ENCODE measurements around the gene FRMD5.

Gene FRMD5

GRCh38 chr15:43966646-43967045 lies 228.4 kb downstream of the FRMD5 start:
- no peak overlapping the region; the same call in 1 of the 2 replicates for H2AFZ ChIP-seq (ENCODE audit: low read depth, low read length)
- TF ChIP-seq CTCF (IDR thresholded peaks at IDR 0.05; ENCODE audit: borderline replicate concordance, extremely low read depth, low read length, poor library complexity, severe bottlenecking) (no peak), EZH2 (IDR thresholded peaks at IDR 0.05; ENCODE audit: borderline replicate concordance, low read depth, low read length, severe bottlenecking) (no peak)
- no peaks in the 10 kb centered on the region for H3K36me3 ChIP-seq (ENCODE audit: insufficient read depth, low read length)
- no peaks in the 10 kb centered on the region for H3K9me3 ChIP-seq (ENCODE audit: insufficient read depth, low read length, severe bottlenecking)
- ATAC-seq (ENCODE audit: insufficient read depth, low read depth) (no peak), DNase-seq (no peak)
- no peaks in the 10 kb centered on the region for H3K79me2 ChIP-seq (ENCODE audit: insufficient read depth, low read length)
- H3K4me1 ChIP-seq (ENCODE audit: insufficient read depth, low read length) = no peaks in the 10 kb centered on the region
- no peak overlapping the region for H3K4me3 ChIP-seq (ENCODE audit: low read depth in 1 of 2, low read length in 2 of 2)
- no peak overlapping the region for H3K4me2 ChIP-seq (ENCODE audit: insufficient read depth, low read length)
- peaks cover 2% of the 10 kb centered on the region for H3K27me3 ChIP-seq (ENCODE audit: insufficient read depth, low read length, poor library complexity)
- no peak overlapping the region for H3K27ac ChIP-seq (ENCODE audit: low read length)
- H4K20me1 ChIP-seq (ENCODE audit: insufficient read depth, low read length) = no peaks in the 10 kb centered on the region
- no peak overlapping the region for H3K9ac ChIP-seq (ENCODE audit: low read depth, low read length)

- Histone ChIP-seq H3K9me3 (ENCODE audit: insufficient read depth, low read length, severe bottlenecking) (no peaks in the 10 kb centered on the region), H3K9ac (ENCODE audit: low read depth, low read length) (no peak overlapping the region), H4K20me1 (ENCODE audit: insufficient read depth, low read length) (no peaks in the 10 kb centered on the region), H2AFZ (ENCODE audit: low read depth, low read length) (no peak overlapping the region), H3K27me3 (ENCODE audit: insufficient read depth, low read length, poor library complexity) (peaks cover 10% of the 10 kb centered on the region), H3K36me3 (ENCODE audit: insufficient read depth, low read length) (no peaks in the 10 kb centered on the region), H3K4me2 (ENCODE audit: insufficient read depth, low read length) (no peak overlapping the region), H3K4me3 (ENCODE audit: low read depth in 1 of 2, low read length in 2 of 2) (no peak overlapping the region), H3K27ac (ENCODE audit: low read length) (no peak overlapping the region), H3K79me2 (ENCODE audit: insufficient read depth, low read length) (no peaks in the 10 kb centered on the region), H3K4me1 (ENCODE audit: insufficient read depth, low read length) (no peaks in the 10 kb centered on the region)
- no peak for ATAC-seq (ENCODE audit: insufficient read depth, low read depth)
- DNase-seq = no peak
- TF ChIP-seq EZH2 (IDR thresholded peaks at IDR 0.05; ENCODE audit: borderline replicate concordance, low read depth, low read length, severe bottlenecking) (no peak), CTCF (IDR thresholded peaks at IDR 0.05; ENCODE audit: borderline replicate concordance, extremely low read depth, low read length, poor library complexity, severe bottlenecking) (no peak)
Measured at GRCh38 chr15:43958861-43959330, 236.2 kb downstream of the FRMD5 start.

GRCh38 chr15:43957724-43958123 lies 237.3 kb downstream of the FRMD5 start:
- Histone ChIP-seq H3K27me3 (ENCODE audit: insufficient read depth, low read length, poor library complexity) (peaks cover 11% of the 10 kb centered on the region), H3K4me1 (ENCODE audit: insufficient read depth, low read length) (no peaks in the 10 kb centered on the region), H2AFZ (ENCODE audit: low read depth, low read length) (no peak overlapping the region), H3K79me2 (ENCODE audit: insufficient read depth, low read length) (no peaks in the 10 kb centered on the region), H3K36me3 (ENCODE audit: insufficient read depth, low read length) (no peaks in the 10 kb centered on the region), H3K9me3 (ENCODE audit: insufficient read depth, low read length, severe bottlenecking) (no peaks in the 10 kb centered on the region), H4K20me1 (ENCODE audit: insufficient read depth, low read length) (no peaks in the 10 kb centered on the region), H3K4me2 (ENCODE audit: insufficient read depth, low read length) (no peak overlapping the region), H3K9ac (ENCODE audit: low read depth, low read length) (no peak overlapping the region), H3K4me3 (ENCODE audit: low read depth in 1 of 2, low read length in 2 of 2) (no peak overlapping the region), H3K27ac (ENCODE audit: low read length) (no peak overlapping the region)
- DNase-seq (no peak), ATAC-seq (ENCODE audit: insufficient read depth, low read depth) (no peak)
- TF ChIP-seq CTCF (IDR thresholded peaks at IDR 0.05; ENCODE audit: borderline replicate concordance, extremely low read depth, low read length, poor library complexity, severe bottlenecking) = no peak

- no peaks in the 10 kb centered on the region for H3K79me2 ChIP-seq (ENCODE audit: insufficient read depth, low read length)
- H3K4me1 ChIP-seq (ENCODE audit: insufficient read depth, low read length) = no peaks in the 10 kb centered on the region
- no peak overlapping the region for H3K27ac ChIP-seq (ENCODE audit: low read length)
- no peaks in the 10 kb centered on the region for H3K36me3 ChIP-seq (ENCODE audit: insufficient read depth, low read length)
- DNase-seq = no peak
- ATAC-seq (ENCODE audit: insufficient read depth, low read depth) = no peak
- peaks cover 14% of the 10 kb centered on the region for H3K27me3 ChIP-seq (ENCODE audit: insufficient read depth, low read length, poor library complexity)
- H3K4me2 ChIP-seq (ENCODE audit: insufficient read depth, low read length) = no peak overlapping the region
- H3K9ac ChIP-seq (ENCODE audit: low read depth, low read length) = no peak overlapping the region
- H3K9me3 ChIP-seq (ENCODE audit: insufficient read depth, low read length, severe bottlenecking) = no peaks in the 10 kb centered on the region
- no peak for TF ChIP-seq CTCF (IDR thresholded peaks at IDR 0.05; ENCODE audit: borderline replicate concordance, extremely low read depth, low read length, poor library complexity, severe bottlenecking)
- TF ChIP-seq EZH2 (IDR thresholded peaks at IDR 0.05; ENCODE audit: borderline replicate concordance, low read depth, low read length, severe bottlenecking) = no peak
- no peak overlapping the region for H2AFZ ChIP-seq (ENCODE audit: low read depth, low read length)
- no peaks in the 10 kb centered on the region for H4K20me1 ChIP-seq (ENCODE audit: insufficient read depth, low read length)
- H3K4me3 ChIP-seq (ENCODE audit: low read depth in 1 of 2, low read length in 2 of 2) = no peak overlapping the region
Measured at GRCh38 chr15:43955140-43955539, 239.9 kb downstream of the FRMD5 start.
